Esophagus squamous epithelium (tissue), 5 donors: ENCODE results near the gene RPL3. TPM values are rescaled to one million over a fixed set of nuclear protein-coding genes. Genes with fewer than 3 reads are reported as not detected.

Experiments used
- DNase-seq: peaks from one replicate; lab custom pipeline; 2025; lab: John Stamatoyannopoulos, UW
- H3K27ac ChIP-seq, 4 donors: fragments of 200-600 bp; sonication (generic); one replicate each; pipeline ENCODE4 v1.5.1; 2016 to 2019; ENCODE audit warnings: mild to moderate bottlenecking in 1 of 4
- H3K27me3 ChIP-seq, 4 donors: fragments of 200-600 bp; sonication (generic); 1 replicate in 3 of 4; 2 replicates in 1 of 4; pipeline versions ENCODE4 v1.5.1 to v1.6.0; 2017 to 2021; ENCODE audit warnings: antibody characterized with exemption in 1 of 4
- H3K36me3 ChIP-seq, 3 donors: fragments of 200-600 bp; sonication (generic); one replicate each; pipeline ENCODE4 v1.5.1; 2016 to 2019
- H3K4me1 ChIP-seq, 3 donors: fragments of 200-600 bp; sonication (generic); one replicate each; pipeline ENCODE4 v1.5.1; 2017 to 2019
- H3K4me3 ChIP-seq, 4 donors: fragments of 200-600 bp; sonication (generic); 1 replicate in 3 of 4; 2 replicates in 1 of 4; pipeline ENCODE4 v1.5.1; 2016 to 2019; ENCODE audit warnings: mild to moderate bottlenecking in 2 of 4, moderate library complexity in 1 of 4
- H3K9me3 ChIP-seq, 3 donors: fragments of 200-600 bp; sonication (generic); one replicate each; pipeline ENCODE4 v1.5.1; 2016 to 2019
- CTCF ChIP-seq, 6 experiments: fragments of 450-650 bp in 4 of 6; fragments of 200-600 bp in 2 of 6; sonication (generic) in 2 of 6; IDR thresholded peaks; one replicate each; pipeline ENCODE4 v1.5.1; 2016 to 2019; ENCODE audit warnings: antibody characterized with exemption in 6 of 6, mild to moderate bottlenecking in 4 of 6, moderate library complexity in 4 of 6
- POLR2A ChIP-seq, 4 donors: fragments of 450-650 bp; IDR thresholded peaks; one replicate each; pipeline ENCODE4 v1.6.1; 2017; ENCODE audit warnings: antibody characterized with exemption in 4 of 4, mild to moderate bottlenecking in 4 of 4, moderate library complexity in 3 of 4
- WGBS, 2 donors: methylation state at CpG; one replicate each; pipeline ENCODE4 v1.1.5; 2018; 5-methylcytosine and 5-hydroxymethylcytosine counted together
- intact Hi-C: fragments of 100-400 bp; cut with DNase I; formaldehyde crosslinking; loops from one replicate; pipeline ENCODE4 v1.15.0; 2022
- total RNA-seq, 4 donors: library from RNA; depleted of rRNA; stranded (reverse); fragments of >200 nt; gene quantifications; one replicate each; pipeline ENCODE4 v1.1.0, GENCODE V29; 2016
- donor health status: DM: yes; HTN: yes; CAD: no.

RPL3 gene
- total RNA-seq, 4 donors from 2014 or later = 1,469 to 2,891 (median 2,008) TPM

DNA sequence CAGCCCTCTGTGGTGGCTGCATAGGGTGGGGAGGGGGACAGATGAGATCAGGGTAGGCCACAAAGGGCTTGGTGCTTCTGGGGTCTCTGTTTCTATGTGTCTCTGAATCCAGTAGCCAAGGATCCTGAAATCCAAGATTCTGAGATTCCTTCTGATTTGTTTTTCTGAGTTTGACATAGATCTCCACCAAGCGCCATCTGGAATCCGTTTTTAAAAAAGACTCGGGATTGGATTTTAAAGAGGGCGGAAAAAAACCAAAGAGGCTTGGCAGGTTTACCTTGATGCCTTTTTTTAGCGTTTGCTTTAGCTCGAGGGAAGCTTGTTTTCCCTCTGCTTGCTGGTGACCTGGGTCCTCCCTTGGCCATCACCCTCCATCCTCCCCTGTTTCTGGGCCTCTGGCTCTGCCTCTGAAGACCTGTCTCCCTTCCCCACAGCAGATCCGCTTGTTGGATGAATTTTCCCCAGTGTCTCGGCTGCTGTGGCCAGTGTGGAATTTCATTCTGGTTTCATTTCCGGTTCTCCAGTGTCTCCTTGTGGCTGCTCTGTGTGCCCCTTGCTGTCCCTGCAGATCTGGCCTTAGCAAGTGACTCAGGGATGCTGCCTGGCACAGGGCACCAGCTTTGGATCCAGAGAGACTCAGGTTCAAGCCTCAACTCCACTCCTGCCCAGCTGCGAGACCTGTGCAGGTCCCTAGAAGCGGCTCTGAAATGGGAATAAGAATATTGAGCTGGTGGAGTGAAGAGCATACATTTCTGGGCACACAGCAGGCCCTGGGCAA lies 45.5 kb upstream of the RPL3 start:
- 39 to 61% methylated on average over 9 to 11 of the region's 11 CpGs for WGBS, 2 donors
- Histone ChIP-seq H3K36me3 (peaks cover 0 to 9% (median 0%) of the 10 kb centered on the region in 3 donors), H3K4me1 (peaks cover 38 to 69% (median 47%) of the 10 kb centered on the region in 3 donors), H3K27ac (peak overlapping the region in 3 of 4 donors; percentile 36 to 68 (median 51)), H3K4me3 (no peak overlapping the region), H3K9me3 (no peaks in the 10 kb centered on the region), H3K27me3 (no peaks in the 10 kb centered on the region)
- intact Hi-C loops = no loop called here
- DNase-seq = no peak
- TF ChIP-seq CTCF (IDR thresholded peaks at IDR 0.05) = peak in 1 of 6 experiments; percentile 17
- no peak for TF ChIP-seq POLR2A (IDR thresholded peaks at IDR 0.05)

DNA sequence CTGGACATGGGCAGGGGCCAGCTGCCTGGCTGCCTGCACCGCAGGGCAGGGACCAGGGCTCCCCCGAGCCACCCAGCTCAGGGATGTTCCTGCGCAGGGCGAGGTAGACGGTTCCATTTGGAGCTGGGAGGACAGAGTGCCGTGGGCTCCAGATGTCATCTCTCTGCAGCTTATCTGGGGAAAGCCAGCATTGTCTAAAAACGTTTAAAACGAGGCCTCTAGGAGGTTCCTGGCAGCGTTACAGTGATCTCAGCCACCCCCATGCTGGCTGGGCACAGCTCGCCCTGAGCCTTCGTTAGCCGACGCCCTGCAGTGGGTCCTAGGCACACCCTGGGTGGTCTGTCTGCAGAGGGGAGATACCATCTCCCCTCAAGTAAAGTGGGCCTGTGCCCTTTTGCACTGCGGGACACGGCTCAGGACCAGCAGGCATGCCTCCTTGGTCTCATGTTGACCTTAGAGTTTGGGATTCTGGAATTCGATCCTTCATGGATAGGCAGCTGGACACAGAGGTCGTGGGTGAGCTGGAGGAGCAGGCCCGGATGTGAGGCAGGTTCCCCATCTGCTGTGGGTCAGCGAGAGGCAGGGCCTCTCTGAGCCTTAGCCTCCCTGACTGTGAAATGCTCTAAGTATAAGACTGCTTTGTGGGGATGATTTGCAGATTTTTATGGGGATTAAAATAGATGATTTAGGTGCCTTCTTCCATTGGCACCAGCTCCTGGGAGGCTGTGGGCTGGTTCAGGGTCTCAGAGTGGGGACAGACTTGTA lies 44.5 kb upstream of the RPL3 start:
- Histone ChIP-seq H3K27me3 (no peaks in the 10 kb centered on the region), H3K4me3 (no peak overlapping the region), H3K36me3 (peaks cover 0 to 11% (median 1%) of the 10 kb centered on the region in 3 donors), H3K27ac (peak overlapping the region; percentile 16 to 68 (median 44)), H3K9me3 (no peaks in the 10 kb centered on the region), H3K4me1 (peaks cover 38 to 77% (median 49%) of the 10 kb centered on the region in 3 donors)
- DNase-seq = no peak
- WGBS, 2 donors = 32 to 53% methylated on average over 6 of the region's 19 CpGs
- TF ChIP-seq POLR2A (IDR thresholded peaks at IDR 0.05) (no peak), CTCF (IDR thresholded peaks at IDR 0.05) (no peak)
- intact Hi-C loops = no loop called here

DNA sequence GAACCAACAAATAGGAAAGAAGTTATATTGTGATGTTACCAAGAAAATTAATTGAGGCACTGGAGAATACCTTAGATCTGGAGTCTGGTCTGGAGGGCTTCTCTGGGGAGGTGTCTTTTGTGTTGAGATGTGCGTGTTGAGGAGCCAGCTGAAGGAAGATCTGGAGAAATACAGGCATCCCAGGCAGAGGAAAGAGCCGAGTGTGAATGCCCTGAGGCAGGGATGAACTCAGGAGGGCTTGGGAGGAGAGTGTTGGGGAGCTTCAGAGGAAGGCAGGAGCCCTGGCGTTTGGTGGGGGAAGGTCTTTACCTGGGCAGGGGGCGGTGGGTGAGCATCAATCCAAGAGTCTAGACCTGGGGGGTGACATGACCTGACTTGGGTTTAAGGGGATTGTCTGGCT lies 43.5 kb upstream of the RPL3 start:
- Histone ChIP-seq H3K4me1 (peaks cover 38 to 77% (median 49%) of the 10 kb centered on the region in 3 donors), H3K9me3 (no peaks in the 10 kb centered on the region), H3K27me3 (no peaks in the 10 kb centered on the region), H3K27ac (peak overlapping the region in 2 of 4 donors; percentile 51 to 91), H3K4me3 (no peak overlapping the region), H3K36me3 (peaks cover 0 to 18% (median 5%) of the 10 kb centered on the region in 3 donors)
- 72 to 84% methylated on average over 3 to 4 of the region's 4 CpGs for WGBS, 2 donors
- intact Hi-C loops = no loop called here
- DNase-seq = no peak
- TF ChIP-seq POLR2A (IDR thresholded peaks at IDR 0.05) = no peak
- TF ChIP-seq CTCF (IDR thresholded peaks at IDR 0.05) = no peak

- WGBS, 2 donors = 82% methylated on average over 2 of the region's 11 CpGs; no CpG with 5 or more reads in 1 of the 2 donors
- DNase-seq = no peak
- intact Hi-C loops = no loop called here
- H3K36me3 ChIP-seq = peaks cover 0 to 18% (median 5%) of the 10 kb centered on the region in 3 donors
- no peaks in the 10 kb centered on the region for H3K27me3 ChIP-seq
- H3K9me3 ChIP-seq = no peaks in the 10 kb centered on the region
- H3K4me1 ChIP-seq = peaks cover 38 to 81% (median 48%) of the 10 kb centered on the region in 3 donors
- no peak overlapping the region for H3K4me3 ChIP-seq
- TF ChIP-seq POLR2A (IDR thresholded peaks at IDR 0.05) = no peak
- no peak for TF ChIP-seq CTCF (IDR thresholded peaks at IDR 0.05)
- H3K27ac ChIP-seq = peak overlapping the region in 3 of 4 donors; percentile 33 to 91 (median 85)
Measured at GRCh38 chr22:39362271-39362670, 42.8 kb upstream of the RPL3 start.
